ENCODE measurements around the gene RELA. TPM values are rescaled to one million over a fixed set of nuclear protein-coding genes. Genes with fewer than 3 reads are reported as not detected.

Gene RELA
- total RNA-seq, 2 experiments from 2014 or later = 379 to 382 TPM

DNA sequence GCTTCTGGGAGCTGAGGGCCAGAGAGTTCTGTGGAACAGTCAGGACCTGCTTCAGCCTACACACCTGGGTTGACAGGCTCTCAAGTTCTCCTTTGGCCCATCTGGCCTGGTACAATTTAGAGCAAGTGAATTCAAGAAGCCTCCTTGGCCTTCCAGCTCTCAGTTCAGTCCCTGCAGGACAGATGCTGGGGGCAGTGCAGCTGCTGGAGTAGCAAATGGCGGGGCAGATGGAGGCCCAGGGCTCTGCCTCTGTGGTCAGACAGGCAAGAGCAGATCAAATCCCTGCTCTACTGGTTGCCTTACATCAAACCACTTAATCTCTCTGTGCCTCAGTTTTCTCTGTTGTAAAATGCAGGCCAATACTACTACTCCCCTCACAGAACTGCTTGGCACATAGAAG lies 58.5 kb downstream of the RELA start:
- POLR2A ChIA-PET = interaction anchor here (1.3 to 1.9 kb wide), 2 partner anchors 11 to 13 kb away, joined by 3 to 8 read pairs; partner anchors contain the start of gene PCNX3
- no peak overlapping the region for H3K4me3 Mint-ChIP-seq
- no peak overlapping the region for H3K27ac Mint-ChIP-seq
- no peak overlapping the region for H3K4me3 ChIP-seq (ENCODE audit: low read length)
- ATAC-seq (ENCODE audit: poor library complexity) = no peak
- no peak for DNase-seq
- no peaks in the 10 kb centered on the region for H3K9me3 ChIP-seq (ENCODE audit: control insufficient read depth in 1 of 2, insufficient read depth in 1 of 2, low read length in 2 of 2)
- H3K4me1 ChIP-seq (ENCODE audit: insufficient read depth, low read length) = peaks cover 3% of the 10 kb centered on the region
- TF ChIP-seq, protein P1, sequence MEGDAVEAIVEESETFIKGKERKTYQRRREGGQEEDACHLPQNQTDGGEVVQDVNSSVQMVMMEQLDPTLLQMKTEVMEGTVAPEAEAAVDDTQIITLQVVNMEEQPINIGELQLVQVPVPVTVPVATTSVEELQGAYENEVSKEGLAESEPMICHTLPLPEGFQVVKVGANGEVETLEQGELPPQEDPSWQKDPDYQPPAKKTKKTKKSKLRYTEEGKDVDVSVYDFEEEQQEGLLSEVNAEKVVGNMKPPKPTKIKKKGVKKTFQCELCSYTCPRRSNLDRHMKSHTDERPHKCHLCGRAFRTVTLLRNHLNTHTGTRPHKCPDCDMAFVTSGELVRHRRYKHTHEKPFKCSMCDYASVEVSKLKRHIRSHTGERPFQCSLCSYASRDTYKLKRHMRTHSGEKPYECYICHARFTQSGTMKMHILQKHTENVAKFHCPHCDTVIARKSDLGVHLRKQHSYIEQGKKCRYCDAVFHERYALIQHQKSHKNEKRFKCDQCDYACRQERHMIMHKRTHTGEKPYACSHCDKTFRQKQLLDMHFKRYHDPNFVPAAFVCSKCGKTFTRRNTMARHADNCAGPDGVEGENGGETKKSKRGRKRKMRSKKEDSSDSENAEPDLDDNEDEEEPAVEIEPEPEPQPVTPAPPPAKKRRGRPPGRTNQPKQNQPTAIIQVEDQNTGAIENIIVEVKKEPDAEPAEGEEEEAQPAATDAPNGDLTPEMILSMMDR (IDR thresholded peaks at IDR 0.05) = no peak
- H3K27me3 Mint-ChIP-seq = no peaks in the 10 kb centered on the region
- peaks cover 5% of the 10 kb centered on the region for H3K4me1 Mint-ChIP-seq (ENCODE audit: low read depth)
- H3K36me3 ChIP-seq (ENCODE audit: insufficient read depth, low read length) = peaks cover 65% of the 10 kb centered on the region
- H3K36me3 Mint-ChIP-seq (ENCODE audit: low read depth) = peaks cover 69% of the 10 kb centered on the region
- no peaks in the 10 kb centered on the region for H3K9me3 Mint-ChIP-seq
- no peak overlapping the region for H3K27ac ChIP-seq (ENCODE audit: low read depth in 1 of 2, low read length in 2 of 2)
- H3K27me3 ChIP-seq (ENCODE audit: control insufficient read depth in 1 of 2, insufficient read depth in 2 of 2, low read length in 2 of 2) = no peaks in the 10 kb centered on the region
- CTCF ChIA-PET = interaction anchor here (2.9 kb wide), 1 partner anchor 11 kb away, joined by 13 read pairs; no protein-coding TSS in a partner anchor
- intact Hi-C loops (cut with DNase I, micrococcal nuclease) = no loop called here

Small RNAs within 50 kb of the gene (microRNA-seq; reads per million reads assigned to microRNA genes)
- gene MIR4489 (ENCODE audit: borderline microRNAs expressed, borderline replicate concordance) = 0.61 reads per million
- gene MIR4690 (ENCODE audit: borderline microRNAs expressed, borderline replicate concordance) = not detected

Other genes with a start within 250 kb of the RELA start
- gene NEAT1, start 240.1 kb downstream of the RELA start, total RNA-seq = 100 to 1,000 TPM; 221 to 223 TPM
- gene MALAT1, start 163.9 kb downstream of the RELA start, total RNA-seq = over 10,000 TPM; 31,509 to 32,316 TPM
- gene SCYL1, start 137.8 kb downstream of the RELA start, total RNA-seq = 10 to 100 TPM; 57.4 to 60.7 TPM
- 100 to 1,000 TPM; 236 to 238 TPM for gene LTBP3, start 104.6 kb downstream of the RELA start, total RNA-seq
- gene ZNRD2, start 92.4 kb downstream of the RELA start, total RNA-seq = 10 to 100 TPM; 38.7 to 39.9 TPM
- 10 to 100 TPM; 23.3 to 27.3 TPM for gene FAM89B, start 90.4 kb downstream of the RELA start, total RNA-seq
- 10 to 100 TPM; 82.6 to 88.5 TPM for gene EHBP1L1, start 86.9 kb downstream of the RELA start, total RNA-seq
- 1 to 10 TPM; 4.9 to 5.0 TPM for gene KCNK7, start 67.1 kb downstream of the RELA start, total RNA-seq
- 10 to 100 TPM; 45.2 to 45.8 TPM for gene MAP3K11, start 48.7 kb downstream of the RELA start, total RNA-seq
- gene PCNX3, start 47.1 kb downstream of the RELA start, total RNA-seq = 10 to 100 TPM; 37.3 to 40.5 TPM
- gene SIPA1, start 24.8 kb downstream of the RELA start, total RNA-seq = 100 to 1,000 TPM; 272 to 298 TPM
- 10 to 100 TPM; 90.9 to 99.6 TPM for gene KAT5, start 49.3 kb upstream of the RELA start, total RNA-seq
- 10 to 100 TPM; 25.3 to 25.9 TPM for gene RNASEH2C, start 57.9 kb upstream of the RELA start, total RNA-seq
- 10 to 100 TPM; 12.7 to 12.8 TPM for gene AP5B1, start 118.1 kb upstream of the RELA start, total RNA-seq
- under 1 TPM; 0.20 to 0.52 TPM for gene OVOL1, start 124.1 kb upstream of the RELA start, total RNA-seq
- gene SNX32, start 171.0 kb upstream of the RELA start, total RNA-seq = under 1 TPM; 0.33 to 0.61 TPM
- gene CFL1, start 195.3 kb upstream of the RELA start, total RNA-seq = 100 to 1,000 TPM; 322 to 331 TPM
- 10 to 100 TPM; 37.7 to 39.2 TPM for gene MUS81, start 197.5 kb upstream of the RELA start, total RNA-seq
- gene EFEMP2, start 209.9 kb upstream of the RELA start, total RNA-seq = 1 to 10 TPM; 5.2 to 5.9 TPM
- 10 to 100 TPM; 20.6 to 21.6 TPM for gene CTSW, start 216.9 kb upstream of the RELA start, total RNA-seq
- gene FIBP, start 225.6 kb upstream of the RELA start, total RNA-seq = 10 to 100 TPM; 19.1 to 19.9 TPM
- gene CCDC85B, start 227.8 kb upstream of the RELA start, total RNA-seq = 10 to 100 TPM; 23.1 to 25.8 TPM
- gene FOSL1, start 237.5 kb upstream of the RELA start, total RNA-seq = 1 to 10 TPM; 1.8 to 2.2 TPM